GM12892 (cell line): ENCODE results near the gene XAF1.

Source experiments
- POLR2A ChIP-seq: IDR thresholded peaks from 2 replicates; pipeline ENCODE4 v1.6.1; 2011; ENCODE audit warnings: low read depth, low read length, control low read depth
- TAF1 ChIP-seq: IDR thresholded peaks from 2 replicates; pipeline ENCODE4 v1.6.1; 2011; ENCODE audit warnings: low read depth, mild to moderate bottlenecking, control low read depth, low read length, borderline replicate concordance

GRCh38 chr17:6712854-6713129 lies 43.1 kb upstream of the XAF1 start:
- TF ChIP-seq POLR2A = no peak
- no peak for TF ChIP-seq TAF1
